ENCODE measurements around the gene MFF. TPM values are rescaled to one million over a fixed set of nuclear protein-coding genes. Genes with fewer than 3 reads are reported as not detected.
A peak's percentile ranks its signal among the peaks of the same experiment; 100 is the strongest.

The MFF gene
- total and polyA plus RNA-seq, 2 of the 4 experiments (the other 2 are of a cell fraction) = 70.1 to 86.4 TPM

- ATAC-seq (ENCODE audit: low read depth) (no peak), DNase-seq (no peak)
- ChIA-PET CTCF (no interaction called here), POLR2A (ENCODE audit: unreplicated experiment) (no interaction called here)
- Histone ChIP-seq H2AK5ac (ENCODE audit: low read depth, low read length) (no peak overlapping the region), H2AFZ (replicated peaks; ENCODE audit: low read length, poor library complexity) (no peak overlapping the region), H2AK9ac (replicated peaks; ENCODE audit: low read depth, low read length, poor library complexity) (no peak overlapping the region), H3K79me1 (ENCODE audit: low read depth in 1 of 2, low read length in 2 of 2) (no peaks in the 10 kb centered on the region), H3K36me3 (ENCODE audit: control insufficient read depth, insufficient read depth, low read length) (no peaks in the 10 kb centered on the region), H2BK15ac (ENCODE audit: low read depth, low read length) (peak overlapping the region; percentile 83; the same call in 2 of the 3 replicates), H3K4me2 (ENCODE audit: low read depth, low read length) (no peak overlapping the region), H3K27me3 (ENCODE audit: control insufficient read depth, insufficient read depth, low read length) (no peaks in the 10 kb centered on the region), H3K56ac (ENCODE audit: extremely low read depth, insufficient read depth, low read length) (no peak overlapping the region), H4K8ac (ENCODE audit: low read depth in 2 of 2, low read length in 2 of 2) (peak overlapping the region in 1 of 2 experiments; percentile 83; a peak in 2 of 4 replicates), H3K4ac (ENCODE audit: low read depth, low read length) (0 out of 2 replicates have a peak overlapping the region, but pooled peaks have one; percentile 35), H4K5ac (ENCODE audit: low read depth, low read length) (peak overlapping the region; percentile 91), H4K20me1 (ENCODE audit: insufficient read depth, low read length) (no peaks in the 10 kb centered on the region), H3K14ac (replicated peaks; ENCODE audit: low read depth, low read length) (no peak overlapping the region), H3K9me3 (ENCODE audit: control insufficient read depth, insufficient read depth, low read length) (no peaks in the 10 kb centered on the region), H3K18ac (ENCODE audit: low read depth, low read length) (peak overlapping the region; percentile 91), H3K4me1 (ENCODE audit: control insufficient read depth, insufficient read depth, low read length) (peaks cover 3% of the 10 kb centered on the region), H2BK120ac (ENCODE audit: low read depth, low read length) (peak overlapping the region; percentile 64), H2BK20ac (ENCODE audit: low read depth, low read length) (peak overlapping the region; percentile 85), H3K9ac (ENCODE audit: low read depth, low read length) (no peak overlapping the region; the same call in 1 of the 2 replicates), H3K23ac (ENCODE audit: low read depth, low read length) (no peak overlapping the region), H3K4me3 (ENCODE audit: insufficient read depth, low read depth, low read length) (no peak overlapping the region), H2BK5ac (ENCODE audit: low read depth, low read length, poor library complexity, severe bottlenecking) (peak overlapping the region; percentile 96), H3K27ac (ENCODE audit: insufficient read depth, low read length) (peak overlapping the region; percentile 83; the same call in 1 of the 2 replicates), H3K9me1 (ENCODE audit: insufficient read depth, low read length) (no peaks in the 10 kb centered on the region), H4K91ac (ENCODE audit: insufficient read depth, low read depth, low read length) (peak overlapping the region; percentile 46)
- intact Hi-C loops (cut with micrococcal nuclease) = no loop called here
- in situ Hi-C loops (cut with MboI; ENCODE audit: low sequenced_read_pairs) = no loop called here
- TF ChIP-seq CEBPB (IDR thresholded peaks at IDR 0.05; ENCODE audit: low read depth, low read length) (no peak), FOS (IDR thresholded peaks at IDR 0.05; ENCODE audit: low read depth, low read length) (no peak), MXI1 (IDR thresholded peaks at IDR 0.05; ENCODE audit: borderline replicate concordance, low read depth, low read length) (no peak), RCOR1 (IDR thresholded peaks at IDR 0.05; ENCODE audit: insufficient replicate concordance, low read length) (no peak)
- no TSS peak for BruUV-seq (replicated peaks)
- dilution Hi-C loops (cut with HindIII; ENCODE audit: low sequenced_read_pairs, unreplicated experiment) = no loop called here
- WGBS, 2 experiments (ENCODE audit: extremely low coverage in 2 of 2, insufficient read length in 1 of 2) = no CpG with 5 or more reads among the region's 7 CpGs
Observed at GRCh38 chr2:227389661-227390060, 64.6 kb downstream of the MFF start.
